Measurements from ENCODE around the gene DLD.
"Not testable (repeated sequence)": the region's sequence is repeated elsewhere in the genome, so short reads cannot be mapped to it uniquely, and the experiment has no call there.

Gene DLD

GRCh38 chr7:107902381-107902780, 11.4 kb downstream of the DLD start:
- in situ Hi-C loops (cut with MboI; ENCODE audit: low pct_unique_long_range_greater_than_20kb, low sequenced_read_pairs): no loop called here
- DNase-seq: no peak

GRCh38 chr7:107907790-107908189, 16.8 kb downstream of the DLD start:
- DNase-seq: no peak
- in situ Hi-C loops (cut with MboI; ENCODE audit: low pct_unique_long_range_greater_than_20kb, low sequenced_read_pairs): no loop called here

- in situ Hi-C loops (cut with MboI; ENCODE audit: low pct_unique_long_range_greater_than_20kb, low sequenced_read_pairs): no loop called here
These were observed 18.5 kb downstream of the DLD start for GRCh38 chr7:107909445-107909844.

GRCh38 chr7:107911981-107912380, 21.0 kb downstream of the DLD start:
- no peak for DNase-seq
- in situ Hi-C loops (cut with MboI; ENCODE audit: low pct_unique_long_range_greater_than_20kb, low sequenced_read_pairs): no loop called here

More at GRCh38 chr7:107909445-107909844, 18.5 kb downstream of the DLD start:
- DNase-seq: no peak

GRCh38 chr7:107913851-107914250, 22.9 kb downstream of the DLD start:
- in situ Hi-C loops (cut with MboI; ENCODE audit: low pct_unique_long_range_greater_than_20kb, low sequenced_read_pairs): no loop called here
- DNase-seq: no peak

GRCh38 chr7:107914831-107915230, 23.8 kb downstream of the DLD start:
- DNase-seq: peak; percentile 18

GRCh38 chr7:107915541-107915940, 24.6 kb downstream of the DLD start:
- DNase-seq: no peak
- in situ Hi-C loops (cut with MboI; ENCODE audit: low pct_unique_long_range_greater_than_20kb, low sequenced_read_pairs): no loop called here

More at GRCh38 chr7:107914831-107915230, 23.8 kb downstream of the DLD start:
- in situ Hi-C loops (cut with MboI; ENCODE audit: low pct_unique_long_range_greater_than_20kb, low sequenced_read_pairs): no loop called here

GRCh38 chr7:107917763-107918651, 27.0 kb downstream of the DLD start:
- in situ Hi-C loops (cut with MboI; ENCODE audit: low pct_unique_long_range_greater_than_20kb, low sequenced_read_pairs): no loop called here
- DNase-seq: no peak

- DNase-seq: no peak
- in situ Hi-C loops (cut with MboI; ENCODE audit: low pct_unique_long_range_greater_than_20kb, low sequenced_read_pairs): no loop called here
These were observed 28.0 kb downstream of the DLD start for GRCh38 chr7:107918948-107919347.

- DNase-seq: peak; percentile 14
- in situ Hi-C loops (cut with MboI; ENCODE audit: low pct_unique_long_range_greater_than_20kb, low sequenced_read_pairs): no loop called here
These were observed 29.2 kb downstream of the DLD start for GRCh38 chr7:107920048-107920772.

- in situ Hi-C loops (cut with MboI; ENCODE audit: low pct_unique_long_range_greater_than_20kb, low sequenced_read_pairs); DNase-seq: not testable (repeated sequence)
These were observed 30.8 kb downstream of the DLD start for GRCh38 chr7:107921826-107922225.

- no peak for DNase-seq
- in situ Hi-C loops (cut with MboI; ENCODE audit: low pct_unique_long_range_greater_than_20kb, low sequenced_read_pairs): no loop called here
These were observed 31.9 kb downstream of the DLD start for GRCh38 chr7:107922886-107923285.

- in situ Hi-C loops (cut with MboI; ENCODE audit: low pct_unique_long_range_greater_than_20kb, low sequenced_read_pairs): no loop called here
- DNase-seq: peak; percentile 43
These were observed 34.0 kb downstream of the DLD start for GRCh38 chr7:107924841-107925504.

- DNase-seq: no peak
- in situ Hi-C loops (cut with MboI; ENCODE audit: low pct_unique_long_range_greater_than_20kb, low sequenced_read_pairs): no loop called here
These were observed 35.5 kb downstream of the DLD start for GRCh38 chr7:107926481-107926880.

- in situ Hi-C loops (cut with MboI; ENCODE audit: low pct_unique_long_range_greater_than_20kb, low sequenced_read_pairs): no loop called here
- DNase-seq: no peak
These were observed 40.9 kb downstream of the DLD start for GRCh38 chr7:107931740-107932515.

GRCh38 chr7:107932805-107933204, 41.8 kb downstream of the DLD start:
- in situ Hi-C loops (cut with MboI; ENCODE audit: low pct_unique_long_range_greater_than_20kb, low sequenced_read_pairs): no loop called here
- no peak for DNase-seq

- DNase-seq: no peak
- in situ Hi-C loops (cut with MboI; ENCODE audit: low pct_unique_long_range_greater_than_20kb, low sequenced_read_pairs): no loop called here
These were observed 42.5 kb downstream of the DLD start for GRCh38 chr7:107933386-107934013.

GRCh38 chr7:107934991-107935770, 44.2 kb downstream of the DLD start:
- in situ Hi-C loops (cut with MboI; ENCODE audit: low pct_unique_long_range_greater_than_20kb, low sequenced_read_pairs): no loop called here
- DNase-seq: no peak

Measured in KBM-7 (cell line).